Measurements from ENCODE around the gene NR6A1. TPM values are rescaled to one million over a fixed set of nuclear protein-coding genes. Genes with fewer than 3 reads are reported as not detected.

The NR6A1 gene
- total RNA-seq, 2 experiments from 2014 or later = not detected

- Mint-ChIP-seq H3K36me3 (ENCODE audit: low read depth) (no peaks in the 10 kb centered on the region), H3K4me3 (no peak overlapping the region), H3K4me1 (ENCODE audit: low read depth) (no peaks in the 10 kb centered on the region), H3K9me3 (no peaks in the 10 kb centered on the region), H3K27me3 (peaks cover 19% of the 10 kb centered on the region), H3K27ac (no peak overlapping the region)
- intact Hi-C loops (cut with DNase I, micrococcal nuclease) = no loop called here
- ATAC-seq (ENCODE audit: poor library complexity) (no peak), DNase-seq (no peak)
- ChIA-PET CTCF (no interaction called here), POLR2A (no interaction called here)
- no peaks in the 10 kb centered on the region for H3K36me3 ChIP-seq (ENCODE audit: insufficient read depth, low read length)
- peaks cover 0 to 5% of the 10 kb centered on the region in 2 experiments for H3K9me3 ChIP-seq (ENCODE audit: control insufficient read depth in 1 of 2, insufficient read depth in 1 of 2, low read length in 2 of 2)
- no peak overlapping the region for H3K4me3 ChIP-seq (ENCODE audit: low read length)
- TF ChIP-seq CTCF (IDR thresholded peaks at IDR 0.05) = no peak
- H3K27me3 ChIP-seq (ENCODE audit: control insufficient read depth in 1 of 2, insufficient read depth in 2 of 2, low read length in 2 of 2) = peaks cover 0 to 3% of the 10 kb centered on the region in 2 experiments
- H3K27ac ChIP-seq (ENCODE audit: low read depth in 1 of 2, low read length in 2 of 2) = no peak overlapping the region
- no peaks in the 10 kb centered on the region for H3K4me1 ChIP-seq (ENCODE audit: insufficient read depth, low read length)
Observed at GRCh38 chr9:124517600-124517999, 253.5 kb downstream of the NR6A1 start.

DNA sequence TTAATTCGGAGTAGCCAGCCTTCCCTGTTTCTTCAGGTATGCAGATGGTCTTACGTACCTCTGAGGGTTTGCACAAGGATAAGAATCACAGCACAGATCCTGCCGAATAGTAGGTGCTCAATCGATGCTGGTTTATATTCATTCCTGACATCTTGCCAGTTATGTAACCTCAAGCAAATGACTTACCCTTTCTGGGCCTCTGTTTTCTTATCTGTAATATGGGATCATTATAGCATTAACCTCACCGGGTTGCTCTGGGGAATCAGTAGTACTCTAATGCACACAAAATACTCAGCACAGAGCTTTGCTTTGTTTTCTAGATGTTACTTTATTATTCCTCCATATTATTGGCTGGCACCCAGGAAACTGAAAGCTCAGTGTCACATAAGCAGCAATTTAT is 256.2 kb downstream of the NR6A1 start:
- H3K4me3 Mint-ChIP-seq = no peak overlapping the region

GRCh38 chr9:124514125-124514524 is 257.0 kb downstream of the NR6A1 start:
- Mint-ChIP-seq H3K4me3 (no peak overlapping the region), H3K36me3 (ENCODE audit: low read depth) (no peaks in the 10 kb centered on the region), H3K27me3 (no peaks in the 10 kb centered on the region), H3K27ac (no peak overlapping the region), H3K4me1 (ENCODE audit: low read depth) (no peaks in the 10 kb centered on the region), H3K9me3 (no peaks in the 10 kb centered on the region)
- intact Hi-C loops (cut with DNase I, micrococcal nuclease) = no loop called here
- Histone ChIP-seq H3K4me1 (ENCODE audit: insufficient read depth, low read length) (no peaks in the 10 kb centered on the region), H3K9me3 (ENCODE audit: control insufficient read depth in 1 of 2, insufficient read depth in 1 of 2, low read length in 2 of 2) (peaks cover 0 to 5% of the 10 kb centered on the region in 2 experiments), H3K4me3 (ENCODE audit: low read length) (no peak overlapping the region), H3K27me3 (ENCODE audit: control insufficient read depth in 1 of 2, insufficient read depth in 2 of 2, low read length in 2 of 2) (no peaks in the 10 kb centered on the region), H3K27ac (ENCODE audit: low read depth in 1 of 2, low read length in 2 of 2) (no peak overlapping the region), H3K36me3 (ENCODE audit: insufficient read depth, low read length) (no peaks in the 10 kb centered on the region)
- POLR2A ChIA-PET = no interaction called here
- CTCF ChIA-PET = no interaction called here
- ATAC-seq (ENCODE audit: poor library complexity) = no peak
- no peak for TF ChIP-seq CTCF (IDR thresholded peaks at IDR 0.05)
- no peak for DNase-seq

More for the DNA sequence above, 256.2 kb downstream of the NR6A1 start:
- Mint-ChIP-seq H3K36me3 (ENCODE audit: low read depth) (no peaks in the 10 kb centered on the region), H3K27me3 (peaks cover under 1% of the 10 kb centered on the region), H3K27ac (no peak overlapping the region), H3K9me3 (no peaks in the 10 kb centered on the region), H3K4me1 (ENCODE audit: low read depth) (no peaks in the 10 kb centered on the region)
- no peak for TF ChIP-seq CTCF (IDR thresholded peaks at IDR 0.05)
- Histone ChIP-seq H3K9me3 (ENCODE audit: control insufficient read depth in 1 of 2, insufficient read depth in 1 of 2, low read length in 2 of 2) (peaks cover 0 to 5% of the 10 kb centered on the region in 2 experiments), H3K27me3 (ENCODE audit: control insufficient read depth in 1 of 2, insufficient read depth in 2 of 2, low read length in 2 of 2) (no peaks in the 10 kb centered on the region), H3K4me1 (ENCODE audit: insufficient read depth, low read length) (no peaks in the 10 kb centered on the region), H3K36me3 (ENCODE audit: insufficient read depth, low read length) (no peaks in the 10 kb centered on the region), H3K4me3 (ENCODE audit: low read length) (no peak overlapping the region), H3K27ac (ENCODE audit: low read depth in 1 of 2, low read length in 2 of 2) (no peak overlapping the region)
- ATAC-seq (ENCODE audit: poor library complexity) = no peak
- no peak for DNase-seq
- intact Hi-C loops (cut with DNase I, micrococcal nuclease) = no loop called here
- ChIA-PET CTCF (no interaction called here), POLR2A (no interaction called here)
